GM18873 (cell line): ENCODE results near the gene ZDHHC17.
"Not testable (repeated sequence)": the region's sequence is repeated elsewhere in the genome, so short reads cannot be mapped to it uniquely, and the experiment has no call there.

Experiments used
- ATAC-seq: cut with Tn5 transposase; IDR thresholded peaks from one replicate; pipeline ENCODE4 v1.9.1; 2021; ENCODE audit warnings: mild to moderate bottlenecking, moderate library complexity, moderate number of reproducible peaks; ENCODE audit not compliant: unreplicated experiment, low FRiP score

ZDHHC17 gene, protein sequence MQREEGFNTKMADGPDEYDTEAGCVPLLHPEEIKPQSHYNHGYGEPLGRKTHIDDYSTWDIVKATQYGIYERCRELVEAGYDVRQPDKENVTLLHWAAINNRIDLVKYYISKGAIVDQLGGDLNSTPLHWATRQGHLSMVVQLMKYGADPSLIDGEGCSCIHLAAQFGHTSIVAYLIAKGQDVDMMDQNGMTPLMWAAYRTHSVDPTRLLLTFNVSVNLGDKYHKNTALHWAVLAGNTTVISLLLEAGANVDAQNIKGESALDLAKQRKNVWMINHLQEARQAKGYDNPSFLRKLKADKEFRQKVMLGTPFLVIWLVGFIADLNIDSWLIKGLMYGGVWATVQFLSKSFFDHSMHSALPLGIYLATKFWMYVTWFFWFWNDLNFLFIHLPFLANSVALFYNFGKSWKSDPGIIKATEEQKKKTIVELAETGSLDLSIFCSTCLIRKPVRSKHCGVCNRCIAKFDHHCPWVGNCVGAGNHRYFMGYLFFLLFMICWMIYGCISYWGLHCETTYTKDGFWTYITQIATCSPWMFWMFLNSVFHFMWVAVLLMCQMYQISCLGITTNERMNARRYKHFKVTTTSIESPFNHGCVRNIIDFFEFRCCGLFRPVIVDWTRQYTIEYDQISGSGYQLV

DNA sequence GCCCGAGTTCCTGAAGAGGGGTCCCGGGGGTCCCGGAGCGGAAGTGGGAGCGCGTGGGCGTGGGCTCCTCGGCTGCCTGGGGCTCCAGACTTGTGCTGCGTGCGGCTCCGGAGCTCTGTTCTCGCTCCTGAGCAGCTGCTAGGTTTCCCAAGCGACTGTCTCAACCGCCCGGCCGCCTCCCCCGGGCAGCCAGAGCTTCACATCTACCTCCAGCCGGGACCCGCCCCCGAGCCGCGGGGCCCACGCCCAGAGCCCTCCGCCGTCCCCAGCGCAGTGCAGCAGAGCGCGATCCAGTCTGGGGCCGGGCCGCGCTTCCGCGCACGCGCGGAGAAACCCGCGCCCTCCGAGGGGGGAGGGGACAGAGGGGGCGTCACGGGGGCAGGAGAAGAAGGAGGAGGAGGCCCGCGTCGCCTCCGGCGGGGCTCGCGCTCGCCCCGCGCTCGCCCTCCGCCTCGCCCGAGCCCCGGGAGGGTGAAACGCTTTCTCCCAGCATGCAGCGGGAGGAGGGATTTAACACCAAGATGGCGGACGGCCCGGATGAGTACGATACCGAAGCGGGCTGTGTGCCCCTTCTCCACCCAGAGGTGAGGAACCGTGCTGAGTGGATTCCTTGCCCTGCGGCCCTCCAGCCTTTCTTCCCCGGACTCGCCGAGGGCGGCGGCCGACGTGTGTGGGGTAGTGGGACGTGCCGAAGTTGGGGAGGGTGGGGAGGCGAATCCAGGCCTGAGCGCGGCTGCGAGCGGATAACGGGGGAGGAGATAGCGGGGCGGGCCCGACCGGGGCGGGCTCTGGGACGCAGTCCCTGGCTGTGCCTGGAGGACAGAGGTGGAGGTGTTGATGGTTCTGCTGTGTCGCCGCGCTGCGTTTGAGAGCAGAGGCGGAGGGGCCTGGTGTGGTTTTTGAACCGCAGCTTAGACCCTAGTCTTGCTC, at the start of gene ZDHHC17:
ZDHHC17 (plus strand) TSS at position 370 of the 930 bp plus-strand sequence; CDS start at position 492, 122 bp downstream.
- peak; percentile 84 for ATAC-seq

DNA sequence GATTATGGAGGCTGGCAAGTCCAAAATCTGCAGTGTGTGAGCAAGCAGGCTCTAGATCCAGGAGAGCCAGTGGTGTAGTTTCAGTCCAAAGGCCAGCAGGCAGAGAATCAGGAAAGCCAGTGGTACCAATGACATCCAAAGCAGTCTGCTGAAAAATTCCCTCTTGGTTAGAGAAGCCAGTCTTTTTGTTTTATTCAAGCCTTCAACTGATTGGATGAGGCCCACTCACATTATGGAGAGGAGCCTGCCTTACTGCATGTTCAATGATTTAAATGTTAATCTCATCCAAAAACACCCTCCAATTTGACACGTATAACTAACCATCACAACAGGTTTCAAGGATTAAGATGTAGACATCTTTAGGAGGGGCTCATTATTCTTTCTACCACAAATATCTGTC, 49.5 kb upstream of the ZDHHC17 start:
- ATAC-seq, result no peak

DNA sequence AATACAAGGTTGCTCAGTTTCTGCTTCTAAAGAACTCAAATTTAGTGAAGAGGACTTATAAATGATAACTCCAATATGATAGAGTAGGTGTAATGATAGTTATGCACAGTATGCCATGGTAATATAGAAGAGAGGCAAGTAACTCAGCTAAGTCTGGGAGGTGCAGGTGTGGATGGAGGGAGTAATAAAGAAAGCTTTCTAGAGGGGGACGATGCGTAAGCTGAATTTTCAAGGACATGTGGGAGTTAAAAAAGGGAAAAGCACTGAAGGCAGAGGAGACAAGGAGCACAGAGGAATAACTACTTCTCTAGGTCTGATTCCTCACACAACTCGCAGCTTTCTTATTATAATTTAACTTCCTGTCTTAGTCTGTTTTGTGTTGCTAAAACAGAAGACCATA, 49.1 kb upstream of the ZDHHC17 start:
- ATAC-seq, result no peak

DNA sequence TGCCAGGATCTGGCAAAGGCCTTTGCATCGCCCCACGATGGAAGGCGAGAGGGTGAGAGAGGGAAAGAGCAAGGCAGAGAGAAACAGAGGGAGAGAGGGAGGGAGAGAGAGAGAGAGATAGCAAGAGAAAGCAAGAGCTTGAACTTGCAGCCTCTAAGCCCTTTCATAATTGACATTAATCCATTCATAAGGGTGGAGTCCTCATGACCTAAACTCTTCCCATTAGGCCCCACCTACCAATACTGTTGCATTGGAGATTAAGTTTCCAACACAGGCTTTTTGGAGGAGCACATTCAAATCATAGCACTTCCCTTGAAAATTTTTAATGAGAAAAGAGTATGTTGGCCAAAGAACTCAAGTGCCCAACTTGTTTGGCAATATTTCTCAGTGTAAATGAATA, 48.6 kb upstream of the ZDHHC17 start:
- no peak for ATAC-seq

DNA sequence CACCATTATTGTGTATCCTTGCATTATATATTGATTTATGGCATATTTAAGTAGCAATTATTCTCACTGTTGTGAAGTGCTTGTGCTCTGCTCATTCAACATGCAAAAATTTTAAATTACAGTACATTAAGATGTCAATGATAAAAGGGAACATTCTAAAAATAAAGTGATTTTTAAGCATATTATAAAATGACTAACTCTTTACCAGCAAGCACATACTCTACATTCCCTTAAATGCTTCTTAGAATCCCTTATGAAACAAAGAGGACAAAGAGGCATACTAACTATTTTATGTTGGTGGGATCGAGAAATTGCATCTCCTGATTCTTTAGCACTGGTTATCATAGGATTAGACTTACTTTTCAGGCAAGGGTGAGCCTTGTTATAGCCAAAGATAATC, 46.6 kb upstream of the ZDHHC17 start:
- no peak for ATAC-seq

DNA sequence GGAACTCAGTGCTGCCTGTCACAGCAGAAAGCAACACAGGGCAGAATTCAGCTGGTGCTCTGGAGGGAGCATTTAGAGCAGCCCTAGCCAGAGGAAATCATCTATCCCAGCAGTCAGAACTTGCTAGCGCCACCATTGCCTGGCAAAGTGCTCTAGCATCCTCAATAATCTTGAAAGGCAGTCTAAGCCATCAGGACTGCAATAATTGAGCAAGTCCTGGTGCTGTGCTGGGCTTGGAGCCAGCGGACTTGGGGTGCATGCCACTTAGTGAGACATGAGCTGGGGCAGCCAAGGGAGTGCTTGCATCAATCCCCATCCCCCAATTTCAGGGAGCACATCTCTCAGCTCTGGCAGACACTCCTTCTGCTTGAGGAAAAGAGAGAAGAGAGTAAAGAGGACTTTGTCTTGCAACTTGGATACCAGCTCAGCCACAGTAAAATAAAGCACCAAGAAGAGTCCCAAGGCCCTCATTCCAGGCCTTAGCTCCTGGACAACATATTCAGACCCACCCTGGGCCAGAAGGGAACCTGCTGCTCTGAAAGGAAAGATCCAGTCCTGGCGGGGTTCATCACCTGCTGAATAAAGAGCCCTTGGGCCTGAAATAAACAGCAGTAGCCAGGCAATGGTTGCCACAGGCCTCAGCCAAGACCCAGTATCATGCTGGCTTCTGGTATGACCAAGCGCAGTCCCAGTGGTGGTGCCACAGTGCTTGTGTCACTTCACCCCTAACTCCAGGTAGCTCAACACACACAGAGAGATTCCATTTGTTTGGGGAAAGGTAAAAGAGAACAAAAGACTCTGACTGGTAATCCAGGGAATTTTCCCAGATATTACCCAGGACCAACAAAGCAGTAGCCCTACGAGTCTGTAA, 44.5 kb upstream of the ZDHHC17 start:
- ATAC-seq, result no peak

DNA sequence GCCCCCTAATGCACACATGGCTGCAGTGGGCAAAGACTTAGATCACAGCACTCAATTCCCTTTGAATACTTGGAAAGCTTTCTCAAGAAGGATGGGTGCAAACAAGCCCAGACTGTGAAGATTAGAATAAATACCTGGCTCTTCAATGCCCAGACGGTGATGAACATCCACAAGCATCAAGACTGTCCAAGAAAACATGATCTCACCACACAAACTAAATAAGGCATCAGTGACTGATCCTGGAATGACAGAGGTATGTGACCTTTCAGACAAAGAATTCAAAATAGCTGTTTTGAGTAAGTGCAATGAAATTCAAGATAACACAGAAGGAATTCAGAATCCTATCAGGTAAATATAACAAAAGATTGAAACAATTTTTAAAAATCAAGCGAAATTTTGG, 43.8 kb upstream of the ZDHHC17 start:
- ATAC-seq, result no peak

DNA sequence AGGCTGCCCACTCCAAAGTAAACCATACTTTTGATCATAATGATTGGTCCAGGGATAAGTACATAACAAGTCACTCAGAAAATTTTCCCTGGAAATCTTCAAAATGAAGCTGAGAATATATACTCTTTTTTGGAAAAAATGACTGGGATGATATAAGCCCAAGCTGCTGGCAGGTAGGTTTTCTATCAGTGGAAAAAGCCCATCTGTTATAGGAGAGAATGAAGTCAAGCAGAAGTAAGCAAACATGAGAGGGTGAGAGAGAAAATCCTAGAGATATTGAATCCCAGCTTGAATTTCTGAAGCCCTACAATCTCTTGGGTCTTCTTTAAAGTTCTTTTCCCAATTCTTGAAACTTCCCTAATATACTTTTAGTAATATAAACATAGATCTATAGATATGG, 37.3 kb upstream of the ZDHHC17 start:
- no peak for ATAC-seq

DNA sequence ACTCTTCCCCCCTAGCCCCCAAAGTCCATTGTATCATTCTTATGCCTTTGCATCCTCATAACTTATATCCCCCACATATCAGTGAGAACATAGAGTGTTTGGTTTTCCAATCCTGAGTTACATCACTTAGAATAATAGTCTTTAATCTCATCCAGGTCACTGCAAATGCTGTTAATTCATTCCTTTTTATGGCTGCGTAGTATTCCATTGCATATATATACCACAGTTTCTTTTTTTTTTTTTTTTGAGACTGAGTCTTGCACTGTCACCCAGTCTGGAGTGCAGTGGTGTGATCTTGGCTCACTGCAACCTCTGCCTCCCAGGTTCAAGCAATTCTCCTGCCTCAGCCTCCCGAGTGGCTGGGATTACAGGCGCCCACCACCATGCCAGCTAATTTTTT, 31.7 kb upstream of the ZDHHC17 start:
- not testable (repeated sequence) for ATAC-seq

DNA sequence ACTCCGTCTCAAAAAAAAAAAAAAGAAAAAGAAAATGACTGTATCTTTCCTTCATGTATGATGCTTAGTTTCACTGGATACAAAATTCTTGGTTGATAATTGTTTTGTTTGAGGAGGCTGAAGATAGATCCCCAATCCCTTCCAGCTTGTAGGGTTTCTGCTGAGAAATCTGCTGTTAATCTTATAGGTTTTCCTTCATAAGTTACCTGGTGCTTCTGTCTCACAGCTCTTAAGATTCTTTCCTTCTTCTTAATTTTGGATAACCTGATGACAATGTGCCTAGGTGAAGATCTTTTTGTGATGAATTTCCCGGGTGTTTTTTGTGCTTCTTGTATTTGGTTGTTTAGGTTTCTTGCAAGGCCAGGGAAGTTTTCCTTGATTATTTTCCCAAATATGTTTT, 26.2 kb upstream of the ZDHHC17 start:
- ATAC-seq, result not testable (repeated sequence)

DNA sequence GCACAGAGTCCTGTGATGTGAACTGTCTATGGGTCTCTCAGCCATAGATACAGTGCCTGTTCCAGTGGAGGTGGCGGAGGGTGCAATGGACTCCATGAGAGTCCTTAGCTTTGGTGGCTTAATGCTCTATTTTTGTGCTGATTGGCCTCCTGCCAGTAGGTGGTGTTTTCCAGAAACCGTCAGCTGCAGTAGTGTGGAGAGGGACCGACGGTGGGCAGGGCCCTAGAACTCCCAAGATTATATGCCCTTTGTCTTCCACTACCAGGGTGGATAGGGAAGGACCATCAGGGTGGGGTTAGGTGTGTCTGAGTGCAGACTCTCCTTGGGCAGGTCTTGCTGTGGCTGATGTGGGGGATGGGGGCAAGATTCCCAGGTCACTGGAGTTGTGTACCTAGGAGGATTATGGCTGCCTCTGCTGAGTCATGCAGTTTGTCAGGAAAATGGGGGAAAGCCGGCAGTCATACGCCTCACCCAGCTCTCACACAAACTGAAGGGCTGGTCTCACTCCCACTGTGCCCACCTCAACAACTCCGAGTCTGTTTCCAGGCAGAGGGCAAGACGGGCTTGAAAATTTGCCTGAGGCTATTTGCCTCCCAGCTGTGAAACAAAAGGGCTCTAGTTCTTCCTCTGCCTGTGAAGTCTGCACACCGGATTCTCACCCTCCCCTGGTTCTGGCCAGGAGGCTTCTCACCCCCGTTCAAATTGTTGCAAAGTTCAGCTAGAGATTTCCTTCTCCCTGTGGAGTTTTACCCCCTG, 24.9 kb upstream of the ZDHHC17 start:
- no peak for ATAC-seq

DNA sequence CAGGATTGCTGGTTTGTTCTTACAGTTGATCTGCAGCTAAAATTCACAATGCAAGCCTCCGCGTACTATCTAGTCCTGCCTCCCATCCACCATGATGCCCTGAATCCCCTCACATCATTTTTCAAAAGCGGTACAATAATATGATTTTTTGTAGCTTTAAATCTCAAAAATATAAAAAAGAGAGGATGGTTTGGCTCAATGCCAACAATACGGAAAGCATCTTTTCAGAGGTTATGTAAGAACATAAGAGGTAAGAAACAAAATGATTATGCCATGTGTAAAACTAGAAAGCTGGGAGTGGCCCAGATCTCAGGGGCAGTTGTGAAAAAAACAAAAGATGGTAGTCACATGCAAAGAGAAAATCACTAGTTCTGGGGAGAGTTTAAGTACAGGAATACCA, 24.0 kb upstream of the ZDHHC17 start:
- no peak for ATAC-seq

DNA sequence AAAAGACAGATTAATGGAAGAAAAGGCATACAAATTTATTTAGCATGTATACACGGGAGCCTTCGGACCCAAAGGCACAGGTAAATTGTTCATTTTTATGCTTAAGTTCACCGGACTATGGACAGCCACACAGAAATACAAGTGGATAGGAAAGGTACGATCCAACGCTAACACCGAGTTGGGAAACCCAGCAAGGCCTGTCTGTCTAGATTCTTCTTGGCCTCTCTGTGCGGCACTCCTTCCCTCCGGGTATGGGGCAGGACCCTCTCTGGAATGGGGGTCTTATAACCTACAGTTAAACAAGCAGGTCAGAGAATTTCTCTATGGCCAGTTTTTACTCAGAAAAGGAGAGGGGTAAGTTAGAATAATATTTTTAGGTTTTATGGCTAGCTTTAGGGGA, 23.4 kb upstream of the ZDHHC17 start:
- no peak for ATAC-seq

DNA sequence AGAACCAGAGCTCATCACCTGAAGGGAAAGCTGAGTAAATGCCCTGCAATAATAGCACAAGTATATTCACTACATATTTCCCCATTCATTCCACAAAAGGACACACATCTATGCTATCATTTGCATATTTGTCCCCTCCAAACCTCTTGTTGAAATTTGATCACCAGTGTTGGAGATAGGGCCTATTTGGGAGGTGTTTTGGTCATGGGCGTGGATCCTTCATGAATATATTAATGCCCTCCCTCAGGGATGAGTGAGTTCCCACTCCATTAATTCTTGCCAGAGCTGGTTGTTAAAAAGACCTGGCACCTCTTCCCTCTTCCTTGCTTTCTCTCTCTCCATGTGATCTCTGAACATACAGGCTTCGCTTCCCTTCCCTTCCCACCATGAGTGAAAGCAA, 18.6 kb upstream of the ZDHHC17 start:
- no peak for ATAC-seq

DNA sequence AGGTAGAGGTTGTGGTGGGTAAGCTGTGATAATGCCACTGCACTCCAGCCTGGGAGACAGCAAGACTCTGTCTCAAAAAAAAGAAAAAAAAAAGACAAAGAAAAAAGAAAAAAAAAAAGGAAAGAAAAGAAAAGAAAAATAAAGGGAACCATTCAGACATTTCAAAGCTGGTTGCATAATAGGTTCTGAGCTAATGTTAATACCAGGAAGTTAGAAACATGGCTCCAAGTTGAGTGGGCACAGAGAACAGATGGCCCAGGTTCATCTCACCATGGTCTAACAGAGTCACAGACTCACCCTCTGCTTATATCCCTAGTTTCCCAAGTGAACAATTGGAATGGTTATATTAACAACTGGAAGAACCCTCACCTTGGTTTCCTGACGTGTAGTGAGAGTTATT, 17.4 kb upstream of the ZDHHC17 start:
- ATAC-seq, result no peak

DNA sequence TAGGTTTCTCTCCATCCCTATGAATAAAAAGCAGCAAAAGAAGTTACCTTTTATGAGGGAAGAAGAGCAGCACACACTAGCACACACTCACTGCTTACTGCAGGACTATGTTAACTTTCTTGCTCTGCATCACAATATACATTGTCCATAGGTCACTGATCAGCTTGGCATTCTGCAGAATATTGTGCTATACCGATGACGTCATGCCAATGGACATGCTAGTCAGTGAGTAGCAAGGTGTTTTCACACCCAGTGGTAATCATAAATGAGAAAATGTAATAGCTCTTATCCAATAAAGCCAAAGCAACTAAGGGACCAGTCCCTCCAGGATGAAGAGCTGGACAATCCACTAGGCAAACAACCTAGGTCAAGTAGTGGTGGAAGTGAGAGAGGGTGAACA, 16.7 kb upstream of the ZDHHC17 start:
- ATAC-seq, result no peak

DNA sequence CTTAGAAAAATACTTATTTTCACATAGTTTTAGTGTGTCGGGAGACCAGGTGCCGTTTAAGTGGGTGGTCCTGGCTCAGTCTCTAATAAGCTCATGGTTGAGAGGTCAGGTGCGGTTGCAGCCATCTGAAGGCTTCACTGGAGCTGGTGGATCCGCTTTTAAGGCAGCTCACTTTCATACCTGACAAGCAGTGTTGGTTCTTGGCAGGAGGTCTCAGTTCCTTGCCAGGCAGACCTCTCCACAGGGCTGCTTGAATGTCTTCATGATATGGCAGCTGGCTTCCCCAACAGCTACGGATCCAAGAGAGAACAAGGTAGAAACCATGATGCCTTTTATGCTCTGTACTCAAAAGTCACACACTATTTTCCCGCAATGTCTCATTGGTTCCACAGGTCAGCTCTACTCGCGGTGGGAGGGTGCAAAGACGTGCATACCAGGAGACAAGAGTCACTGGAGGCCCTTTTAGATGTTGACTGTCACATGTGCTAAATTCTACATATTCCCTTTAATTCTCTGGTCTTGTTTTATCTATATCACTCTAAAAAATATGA, 8.0 kb upstream of the ZDHHC17 start:
- ATAC-seq, result no peak

DNA sequence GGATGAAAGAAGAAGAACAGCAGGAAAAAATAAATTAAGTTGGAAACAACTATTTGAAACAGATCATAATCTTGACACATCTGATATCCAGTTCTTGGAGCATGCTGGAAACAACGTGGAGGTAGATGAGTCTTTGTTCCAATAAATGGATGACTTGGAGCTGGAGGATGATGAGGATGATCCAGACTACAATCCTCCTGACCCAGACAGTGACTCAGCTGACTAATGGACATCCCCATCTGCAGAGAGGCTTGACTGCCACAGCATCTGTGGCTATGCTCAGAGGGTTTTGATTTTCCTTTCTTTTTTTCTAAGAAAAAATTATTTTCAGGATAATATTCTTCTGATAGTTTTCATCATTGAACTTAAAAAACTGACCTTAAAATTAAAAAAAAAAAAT, 6.2 kb upstream of the ZDHHC17 start:
- ATAC-seq, result no peak

DNA sequence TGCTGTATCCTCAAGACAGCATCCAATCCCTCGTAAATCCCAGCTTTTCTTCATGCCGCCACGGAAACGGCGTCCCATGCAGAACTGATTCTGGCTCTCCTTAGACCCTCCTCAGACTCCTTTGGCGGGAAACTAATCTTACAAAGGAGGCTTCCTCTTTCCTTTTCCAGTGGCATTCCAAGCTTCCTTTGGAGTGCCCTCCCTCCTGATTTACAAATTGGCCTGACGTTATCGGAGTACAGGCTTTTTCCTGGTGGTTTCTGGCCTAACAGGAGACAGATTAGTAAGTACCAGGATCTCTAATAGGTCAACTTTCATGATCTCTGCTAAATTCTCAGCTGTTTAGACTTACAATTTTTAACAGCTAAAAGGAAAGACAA, 1.3 kb upstream of the ZDHHC17 start:
- ATAC-seq, result no peak
